IMR-90 (cell line): ENCODE results near the gene ROS1. TPM values are rescaled to one million over a fixed set of nuclear protein-coding genes. Genes with fewer than 3 reads are reported as not detected.

Source experiments
- ATAC-seq: fragments of 200-7000 bp; cut with Tn5 transposase; 2 replicates; pipeline ENCODE4 v1.9.1; 2020; ENCODE audit warnings: low read depth, mild to moderate bottlenecking, moderate library complexity
- BruUV-seq: library from RNA; stranded (reverse); fragments of 400-500 nt; replicated peaks from 2 replicates; lab custom pipeline; 2021; lab: Mats Ljungman, UMichigan
- CTCF ChIA-PET: fragments of 300-600 bp; formaldehyde crosslinking; extraction: SDS; loops from one replicate; lab custom pipeline; 2021; ENCODE audit warnings: antibody characterized with exemption; lab: Yijun Ruan, JAX
- POLR2A ChIA-PET: fragments of 300-600 bp; sonication (Branson Sonifier 250); formaldehyde crosslinking; loops from one replicate; lab custom pipeline; 2022; ENCODE audit warnings: antibody characterized with exemption; ENCODE audit not compliant: unreplicated experiment; lab: Charles Lee
- DNase-seq: peaks from one replicate; pipeline ENCODE4 v3.0.0; 2013
- H2AFZ ChIP-seq: replicated peaks from 2 replicates; pipeline ENCODE3; 2013; ENCODE audit warnings: low read length, mild to moderate bottlenecking; ENCODE audit not compliant: poor library complexity
- H2AK5ac ChIP-seq: 2 replicates; pipeline ENCODE4 v1.6.1; 2013; ENCODE audit warnings: low read depth, low read length, inconsistent platforms
- H2AK9ac ChIP-seq: replicated peaks from 2 replicates; pipeline ENCODE3; 2013; ENCODE audit warnings: mild to moderate bottlenecking, low read depth, low read length, moderate library complexity; ENCODE audit not compliant: poor library complexity
- H2BK120ac ChIP-seq: 2 replicates; pipeline ENCODE4 v1.6.1; 2013; ENCODE audit warnings: low read depth, low read length, inconsistent platforms
- H2BK15ac ChIP-seq: 3 replicates; pipeline ENCODE4 v1.6.1; 2013; ENCODE audit warnings: low read depth, low read length, inconsistent platforms
- H2BK20ac ChIP-seq: 2 replicates; pipeline ENCODE4 v1.6.1; 2013; ENCODE audit warnings: low read depth, mild to moderate bottlenecking, inconsistent platforms, low read length, moderate library complexity
- H2BK5ac ChIP-seq: 2 replicates; pipeline ENCODE4 v1.6.1; 2013; ENCODE audit warnings: mild to moderate bottlenecking, low read depth, low read length, inconsistent platforms; ENCODE audit not compliant: poor library complexity, severe bottlenecking
- H3K14ac ChIP-seq: replicated peaks from 2 replicates; pipeline ENCODE4 v1.6.1; 2013; ENCODE audit warnings: low read depth, low read length, inconsistent platforms
- H3K18ac ChIP-seq: 2 replicates; pipeline ENCODE4 v1.6.1; 2013; ENCODE audit warnings: low read depth, low read length, control low read depth
- H3K23ac ChIP-seq: 2 replicates; pipeline ENCODE4 v1.6.1; 2013; ENCODE audit warnings: low read depth, low read length, inconsistent platforms
- H3K27ac ChIP-seq: 2 replicates; pipeline ENCODE4 v1.5.1; 2013; ENCODE audit warnings: mild to moderate bottlenecking, control low read depth, low read length; ENCODE audit not compliant: insufficient read depth
- H3K27me3 ChIP-seq: 2 replicates; pipeline ENCODE4 v1.6.1; 2013; ENCODE audit warnings: low read length; ENCODE audit not compliant: control insufficient read depth, insufficient read depth
- H3K36me3 ChIP-seq: 2 replicates; pipeline ENCODE4 v1.6.1; 2013; ENCODE audit warnings: low read length, mixed read lengths; ENCODE audit not compliant: control insufficient read depth, insufficient read depth
- H3K4ac ChIP-seq: 2 replicates; pipeline ENCODE4 v1.6.1; 2013; ENCODE audit warnings: low read depth, low read length, inconsistent platforms
- H3K4me1 ChIP-seq: 2 replicates; pipeline ENCODE4 v1.6.1; 2013; ENCODE audit warnings: low read length, mixed read lengths; ENCODE audit not compliant: control insufficient read depth, insufficient read depth
- H3K4me2 ChIP-seq: 2 replicates; pipeline ENCODE4 v1.6.1; 2013; ENCODE audit warnings: low read depth, mild to moderate bottlenecking, control low read depth, low read length, moderate library complexity
- H3K4me3 ChIP-seq: 2 replicates; pipeline ENCODE4 v1.5.1; 2013; ENCODE audit warnings: low read depth, mild to moderate bottlenecking, control low read depth, low read length, moderate library complexity; ENCODE audit not compliant: insufficient read depth
- H3K56ac ChIP-seq: 2 replicates; pipeline ENCODE4 v1.6.1; 2013; ENCODE audit warnings: low read length, inconsistent platforms; ENCODE audit not compliant: insufficient read depth; ENCODE audit errors: extremely low read depth
- H3K79me1 ChIP-seq, 2 experiments: 2 replicates each; pipeline ENCODE4 v1.6.1; 2013; ENCODE audit warnings: low read length in 2 of 2, inconsistent platforms in 1 of 2, low read depth in 1 of 2
- H3K9ac ChIP-seq: 2 replicates; pipeline ENCODE4 v1.6.1; 2013; ENCODE audit warnings: low read depth, low read length, control low read depth
- H3K9me1 ChIP-seq: 2 replicates; pipeline ENCODE4 v1.6.1; 2013; ENCODE audit warnings: low read length, inconsistent platforms; ENCODE audit not compliant: insufficient read depth
- H3K9me3 ChIP-seq: 2 replicates; pipeline ENCODE4 v1.6.1; 2013; ENCODE audit warnings: low read length; ENCODE audit not compliant: control insufficient read depth, insufficient read depth
- H4K20me1 ChIP-seq: 2 replicates; pipeline ENCODE4 v1.6.1; 2013; ENCODE audit warnings: low read length, inconsistent platforms; ENCODE audit not compliant: insufficient read depth
- H4K5ac ChIP-seq: 2 replicates; pipeline ENCODE4 v1.6.1; 2013; ENCODE audit warnings: mild to moderate bottlenecking, low read depth, low read length, control low read depth
- H4K8ac ChIP-seq, 2 experiments: 2 replicates each; pipeline ENCODE4 v1.6.1; 2013; ENCODE audit warnings: low read depth in 2 of 2, low read length in 2 of 2, control low read depth in 1 of 2, inconsistent platforms in 1 of 2
- H4K91ac ChIP-seq: 2 replicates; pipeline ENCODE4 v1.6.1; 2013; ENCODE audit warnings: low read depth, low read length, inconsistent platforms; ENCODE audit not compliant: insufficient read depth
- SMC3 ChIP-seq: fragments of 150-350 bp; IDR thresholded peaks from 2 replicates; pipeline ENCODE4 v1.6.1; 2016; ENCODE audit warnings: low read depth, mild to moderate bottlenecking, antibody characterized with exemption, low read length, moderate library complexity
- WGBS, 2 experiments: methylation state at CpG; one replicate each; pipeline versions ENCODE4 v1.1.5 to v1.1.7; 2013; ENCODE audit warnings: missing lambda C conversion rate in 2 of 2; ENCODE audit not compliant: insufficient read length in 1 of 2; ENCODE audit errors: extremely low coverage in 2 of 2; 5-methylcytosine and 5-hydroxymethylcytosine counted together
- dilution Hi-C: fragments of 300-500 bp; cut with HindIII; formaldehyde crosslinking; loops from one replicate; pipeline ENCODE4 v1.14.3; 2018; ENCODE audit warnings: low sequenced_read_pairs; ENCODE audit not compliant: unreplicated experiment
- in situ Hi-C: fragments of 300-500 bp; cut with MboI; formaldehyde crosslinking; loops from 3 replicates; pipeline ENCODE4 v1.14.3; 2019; ENCODE audit warnings: low sequenced_read_pairs, inconsistent platforms, mixed read lengths
- intact Hi-C: fragments of 100-400 bp; cut with micrococcal nuclease; formaldehyde crosslinking; loops from 2 replicates; pipeline ENCODE4 v1.10.0; 2022
- polyA plus RNA-seq, 3 experiments: library from polyadenylated mRNA; depleted of rRNA; stranded (reverse); fragments of >200 nt; gene quantifications; 2 replicates each; pipeline ENCODE4 v1.2.3, GENCODE V29; 2012; ENCODE audit warnings: low replicate concordance in 1 of 3
- total RNA-seq: library from RNA; depleted of rRNA; stranded (reverse); fragments of >200 nt; gene quantifications from 2 replicates; pipeline ENCODE4 v1.2.3, GENCODE V29; 2012
- TF ChIP-seq, protein P1 (sequence below): fragments of 150-350 bp; IDR thresholded peaks from 2 replicates; pipeline ENCODE4 v1.6.1; 2017; ENCODE audit warnings: mild to moderate bottlenecking, antibody characterized with exemption, low read length, low read depth

ROS1 gene
- total and polyA plus RNA-seq, 2 of the 4 experiments (the other 2 are of a cell fraction): under 0.01 to 0.03 TPM

DNA sequence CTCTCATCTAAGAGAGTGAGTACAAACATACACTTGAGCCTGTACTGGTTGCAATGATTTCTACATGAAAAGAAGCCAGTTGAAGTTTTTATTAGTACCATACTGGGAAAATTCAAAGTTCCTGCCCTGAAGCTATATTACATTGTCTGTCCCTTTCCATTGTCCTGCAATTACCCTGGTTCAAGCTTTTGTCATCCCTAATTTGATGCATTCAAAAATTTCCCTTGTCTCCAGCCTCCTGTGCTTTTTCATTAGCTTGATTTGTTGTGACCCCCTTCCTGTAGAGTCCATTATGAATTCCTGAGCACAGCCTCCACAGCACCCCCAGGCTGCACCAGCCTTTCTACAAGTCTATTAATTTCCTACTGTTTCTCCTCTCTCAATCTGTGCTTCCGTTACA lies 114.0 kb downstream of the ROS1 start:
- Histone ChIP-seq H3K4me1 (no peaks in the 10 kb centered on the region), H3K56ac (no peak overlapping the region), H4K5ac (no peak overlapping the region), H2BK20ac (no peak overlapping the region), H2AK5ac (no peak overlapping the region), H3K36me3 (no peaks in the 10 kb centered on the region), H3K14ac (no peak overlapping the region), H3K9me3 (no peaks in the 10 kb centered on the region), H2AK9ac (no peak overlapping the region), H3K23ac (no peak overlapping the region), H4K20me1 (no peaks in the 10 kb centered on the region), H3K4ac (no peak overlapping the region), H2AFZ (no peak overlapping the region), H3K27me3 (no peaks in the 10 kb centered on the region), H3K4me3 (no peak overlapping the region), H4K8ac (no peak overlapping the region), H2BK120ac (no peak overlapping the region), H3K9ac (no peak overlapping the region), H3K9me1 (no peaks in the 10 kb centered on the region), H3K27ac (no peak overlapping the region), H3K4me2 (no peak overlapping the region), H2BK15ac (no peak overlapping the region), H4K91ac (no peak overlapping the region), H3K79me1 (no peaks in the 10 kb centered on the region), H2BK5ac (no peak overlapping the region), H3K18ac (no peak overlapping the region)
- in situ Hi-C loops (no loop called here), dilution Hi-C loops (no loop called here), intact Hi-C loops (no loop called here)
- 80% methylated on average over 1 of the region's 1 CpG; no CpG with 5 or more reads in 1 of the 2 experiments for WGBS, 2 experiments
- DNase-seq (no peak), ATAC-seq (no peak)
- TF ChIP-seq, protein P1, sequence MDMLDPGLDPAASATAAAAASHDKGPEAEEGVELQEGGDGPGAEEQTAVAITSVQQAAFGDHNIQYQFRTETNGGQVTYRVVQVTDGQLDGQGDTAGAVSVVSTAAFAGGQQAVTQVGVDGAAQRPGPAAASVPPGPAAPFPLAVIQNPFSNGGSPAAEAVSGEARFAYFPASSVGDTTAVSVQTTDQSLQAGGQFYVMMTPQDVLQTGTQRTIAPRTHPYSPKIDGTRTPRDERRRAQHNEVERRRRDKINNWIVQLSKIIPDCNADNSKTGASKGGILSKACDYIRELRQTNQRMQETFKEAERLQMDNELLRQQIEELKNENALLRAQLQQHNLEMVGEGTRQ: no peak
- TF ChIP-seq SMC3: no peak
- no TSS peak for BruUV-seq
- POLR2A ChIA-PET: no interaction called here
- CTCF ChIA-PET: no interaction called here
